HCT116 (cell line): ENCODE data around the gene ADPGK. TPM values are rescaled to one million over a fixed set of nuclear protein-coding genes. Genes with fewer than 3 reads are reported as not detected.

ENCODE experiments used
- ATAC-seq: fragments of 200-7000 bp; cut with Tn5 transposase; 2 replicates; pipeline ENCODE4 v1.9.1; 2020; ENCODE audit warnings: mild to moderate bottlenecking, moderate library complexity
- BruUV-seq: library from RNA; stranded (reverse); fragments of 400-500 nt; replicated peaks from 2 replicates; lab custom pipeline; 2021; lab: Mats Ljungman, UMichigan
- CTCF ChIA-PET: fragments of 300-600 bp; sonication (Branson Sonifier 250); formaldehyde crosslinking; loops from one replicate; lab custom pipeline; 2021; ENCODE audit warnings: antibody characterized with exemption; lab: Charles Lee
- POLR2A ChIA-PET: fragments of 300-600, 350-600 bp; sonication (Branson Sonifier 250); formaldehyde crosslinking; loops from one replicate; lab custom pipeline; 2021; ENCODE audit warnings: antibody characterized with exemption; lab: Charles Lee
- RAD21 ChIA-PET, 2 experiments: fragments of 300-600 bp; sonication (Branson Sonifier 250); formaldehyde crosslinking; loops; one replicate each; lab custom pipeline; 2023; ENCODE audit warnings: low total read pairs in 2 of 2; ENCODE audit not compliant: uncharacterized antibody in 2 of 2, unreplicated experiment in 2 of 2, low non-redundant PET in 1 of 2; lab: Charles Lee
- DNase-seq: peaks from one replicate; pipeline ENCODE4 v3.0.0-alpha.2; 2010; ENCODE audit warnings: low read depth, low spot score
- H2AFZ ChIP-seq: fragments of 200-600 bp; shearing (Covaris generic), sonication (generic); 2 replicates; pipeline ENCODE4 v1.6.1; 2017; ENCODE audit warnings: low read depth, mixed run types, mixed read lengths, antibody characterized with exemption, low read length; ENCODE audit not compliant: poor library complexity, severe bottlenecking
- H3K27ac ChIP-seq: 2 replicates; pipeline ENCODE4 v1.5.1; 2012; ENCODE audit warnings: low read depth, low read length
- H3K27me3 ChIP-seq: fragments of 200-600 bp; sonication (generic); 2 replicates; pipeline ENCODE4 v1.6.1; 2016; ENCODE audit warnings: mixed run types, low read length, mixed read lengths; ENCODE audit not compliant: insufficient read depth
- H3K36me3 ChIP-seq, 2 experiments: fragments of 200-500 bp in 1 of 2; fragments of 200-600 bp in 1 of 2; sonication (Bioruptor generic) in 1 of 2; sonication (generic) in 1 of 2; 2 replicates each; pipeline versions ENCODE4 v1.5.1 to v1.6.1; 2014 to 2016; ENCODE audit warnings: low read length in 2 of 2, inconsistent platforms in 1 of 2, mixed read lengths in 1 of 2, mixed run types in 1 of 2; ENCODE audit not compliant: insufficient read depth in 2 of 2, control insufficient read depth in 1 of 2
- H3K4me1 ChIP-seq, 2 experiments: fragments of 200-600 bp in 1 of 2; sonication (generic) in 1 of 2; 2 replicates each; pipeline versions ENCODE4 v1.5.1 to v1.6.1; 2012 to 2017; ENCODE audit warnings: low read length in 2 of 2, inconsistent platforms in 1 of 2, mild to moderate bottlenecking in 1 of 2, mixed read lengths in 1 of 2, mixed run types in 1 of 2, moderate library complexity in 1 of 2; ENCODE audit not compliant: insufficient read depth in 2 of 2, control insufficient read depth in 1 of 2
- H3K4me2 ChIP-seq: fragments of 200-600 bp; sonication (generic); 2 replicates; pipeline ENCODE4 v1.6.1; 2017; ENCODE audit warnings: mixed run types, low read length, mixed read lengths
- H3K4me3 ChIP-seq, 2 experiments: fragments of 200-600 bp in 1 of 2; sonication (generic) in 1 of 2; replicated peaks in 1 of 2; 2 replicates each; pipeline ENCODE4 v1.5.1; 2011 to 2016; ENCODE audit warnings: low read length in 2 of 2, control low read depth in 1 of 2, low read depth in 1 of 2, mild to moderate bottlenecking in 1 of 2, mixed read lengths in 1 of 2, mixed run types in 1 of 2
- H3K79me2 ChIP-seq: fragments of 200-600 bp; sonication (generic); 2 replicates; pipeline ENCODE4 v1.6.1; 2017; ENCODE audit warnings: mild to moderate bottlenecking, mixed run types, low read length, moderate library complexity, mixed read lengths; ENCODE audit not compliant: insufficient read depth
- H3K9ac ChIP-seq: fragments of 200-600 bp; sonication (generic); 2 replicates; pipeline ENCODE4 v1.6.1; 2016; ENCODE audit warnings: low read length, mixed read lengths
- H3K9me2 ChIP-seq: fragments of 200-600 bp; sonication (generic), shearing (Covaris generic); 2 replicates; pipeline ENCODE4 v1.6.1; 2017; ENCODE audit warnings: mixed run types, mild to moderate bottlenecking, moderate library complexity; ENCODE audit not compliant: insufficient read depth
- H3K9me3 ChIP-seq, 2 experiments: fragments of 200-500 bp in 1 of 2; fragments of 200-600 bp in 1 of 2; sonication (Bioruptor generic) in 1 of 2; sonication (generic) in 1 of 2; 2 replicates each; pipeline ENCODE4 v1.6.1; 2014 to 2017; ENCODE audit warnings: low read length in 2 of 2, mixed read lengths in 2 of 2, inconsistent platforms in 1 of 2, low read depth in 1 of 2, mild to moderate bottlenecking in 1 of 2, mixed run types in 1 of 2, moderate library complexity in 1 of 2; ENCODE audit not compliant: control insufficient read depth in 1 of 2, insufficient read depth in 1 of 2
- H4K20me1 ChIP-seq: fragments of 200-600 bp; sonication (generic), shearing (Covaris generic); 2 replicates; pipeline ENCODE4 v1.6.1; 2017; ENCODE audit warnings: mixed run types, mild to moderate bottlenecking, moderate library complexity; ENCODE audit not compliant: insufficient read depth
- CBX3 ChIP-seq: IDR thresholded peaks from 2 replicates; pipeline ENCODE4 v1.6.1; 2012; ENCODE audit warnings: low read depth
- EGR1 ChIP-seq: IDR thresholded peaks from 2 replicates; pipeline ENCODE4 v1.6.1; 2012; ENCODE audit warnings: low read depth
- EZH2phosphoT487 ChIP-seq: fragments of 200-600 bp; IDR thresholded peaks from 2 replicates; pipeline ENCODE4 v1.6.1; 2018; ENCODE audit warnings: antibody characterized with exemption, borderline replicate concordance
- FOSL1 ChIP-seq: IDR thresholded peaks from 2 replicates; pipeline ENCODE4 v1.6.1; 2012; ENCODE audit warnings: low read depth
- POLR2A ChIP-seq: IDR thresholded peaks from 2 replicates; pipeline ENCODE4 v1.7.0; 2011; ENCODE audit warnings: borderline replicate concordance; ENCODE audit not compliant: insufficient read depth, insufficient read length; ENCODE audit errors: extremely low read depth
- POLR2AphosphoS5 ChIP-seq: IDR thresholded peaks from 2 replicates; pipeline ENCODE4 v1.6.1; 2011; ENCODE audit warnings: mild to moderate bottlenecking, low read depth, low read length, moderate library complexity
- SIN3A ChIP-seq: IDR thresholded peaks from 2 replicates; pipeline ENCODE4 v1.6.1; 2012; ENCODE audit warnings: low read depth
- TCF7L2 ChIP-seq: IDR thresholded peaks from 2 replicates; pipeline ENCODE4 v1.7.0; 2011; ENCODE audit warnings: borderline replicate concordance, inconsistent platforms; ENCODE audit not compliant: insufficient read depth, insufficient read length; ENCODE audit errors: extremely low read depth
- YY1 ChIP-seq: IDR thresholded peaks from 2 replicates; pipeline ENCODE4 v1.6.1; 2011; ENCODE audit warnings: low read length, low read depth, moderate library complexity, mild to moderate bottlenecking; ENCODE audit not compliant: insufficient replicate concordance; ENCODE audit errors: extremely low read depth
- ZFX ChIP-seq: fragments of 450-650 bp; IDR thresholded peaks from 2 replicates; pipeline ENCODE4 v1.6.1; 2017
- intact Hi-C: fragments of 100-400 bp; cut with micrococcal nuclease; formaldehyde crosslinking; loops from 2 replicates; pipeline ENCODE4 v1.10.0; 2022
- total RNA-seq: library from RNA; stranded (reverse); gene quantifications from one replicate; pipeline ENCODE4 v1.2.1, GENCODE V29; 2021; ENCODE audit not compliant: unreplicated experiment
- TF ChIP-seq, protein P1 (sequence below), 3 experiments: fragments of 200-600 bp in 1 of 3; sonication (generic) in 1 of 3; IDR thresholded peaks in 2 of 3; conservative IDR thresholded peaks in 1 of 3; 2 replicates each; pipeline ENCODE4 v1.5.1; 2012 to 2017; ENCODE audit warnings: low read depth in 2 of 3, low read length in 2 of 3, antibody characterized with exemption in 1 of 3, borderline replicate concordance in 1 of 3, control low read depth in 1 of 3, mild to moderate bottlenecking in 1 of 3, mixed read lengths in 1 of 3, mixed run types in 1 of 3, moderate library complexity in 1 of 3; ENCODE audit not compliant: insufficient read depth in 1 of 3
- TF ChIP-seq, protein P2 (sequence below): IDR thresholded peaks from 2 replicates; pipeline ENCODE4 v1.6.1; 2012
- TF ChIP-seq, protein P3 (sequence below): IDR thresholded peaks from 2 replicates; pipeline ENCODE4 v1.6.1; 2012; ENCODE audit warnings: low read depth

ADPGK gene
- total RNA-seq, 1 experiment from 2014 or later, result 41.5 TPM

DNA sequence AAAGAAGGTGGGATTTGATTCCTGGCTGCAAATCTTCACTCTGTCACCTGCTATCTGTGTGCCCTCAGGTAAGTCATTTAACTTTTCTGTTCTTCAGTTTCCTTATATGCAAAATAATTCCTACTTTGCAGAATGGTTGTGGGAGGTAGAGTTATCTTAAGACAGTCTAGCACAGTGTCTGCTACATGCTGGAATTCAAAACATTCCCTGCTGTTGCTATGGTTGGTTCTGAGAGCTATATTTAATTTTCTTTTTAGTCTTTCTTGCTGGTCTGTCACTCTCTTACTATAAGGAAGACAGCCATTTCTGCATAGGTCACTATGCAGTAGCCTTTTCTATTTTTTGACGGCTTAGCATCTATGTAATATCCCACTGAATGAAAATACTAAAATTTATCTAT, 4.0 kb upstream of the ADPGK start:
- Histone ChIP-seq H3K4me2 (no peak overlapping the region), H3K9me3 (no peaks in the 10 kb centered on the region), H3K9ac (no peak overlapping the region), H3K27ac (no peak overlapping the region), H3K27me3 (no peaks in the 10 kb centered on the region), H3K9me2 (no peaks in the 10 kb centered on the region), H3K36me3 (no peaks in the 10 kb centered on the region), H3K4me1 (peaks cover 0 to 12% of the 10 kb centered on the region in 2 experiments; a peak in 3 of 4 replicates), H3K79me2 (peaks cover 10% of the 10 kb centered on the region)
- POLR2A ChIA-PET, result no interaction called here
- intact Hi-C loops, result no loop called here
- no peak for DNase-seq
- CTCF ChIA-PET, result no interaction called here
- TF ChIP-seq YY1 (no peak), CBX3 (no peak), FOSL1 (no peak), EZH2phosphoT487 (no peak), POLR2A (no peak), POLR2AphosphoS5 (no peak), ZFX (no peak), SIN3A (no peak), TCF7L2 (no peak), EGR1 (no peak)
- TF ChIP-seq, protein P1, sequence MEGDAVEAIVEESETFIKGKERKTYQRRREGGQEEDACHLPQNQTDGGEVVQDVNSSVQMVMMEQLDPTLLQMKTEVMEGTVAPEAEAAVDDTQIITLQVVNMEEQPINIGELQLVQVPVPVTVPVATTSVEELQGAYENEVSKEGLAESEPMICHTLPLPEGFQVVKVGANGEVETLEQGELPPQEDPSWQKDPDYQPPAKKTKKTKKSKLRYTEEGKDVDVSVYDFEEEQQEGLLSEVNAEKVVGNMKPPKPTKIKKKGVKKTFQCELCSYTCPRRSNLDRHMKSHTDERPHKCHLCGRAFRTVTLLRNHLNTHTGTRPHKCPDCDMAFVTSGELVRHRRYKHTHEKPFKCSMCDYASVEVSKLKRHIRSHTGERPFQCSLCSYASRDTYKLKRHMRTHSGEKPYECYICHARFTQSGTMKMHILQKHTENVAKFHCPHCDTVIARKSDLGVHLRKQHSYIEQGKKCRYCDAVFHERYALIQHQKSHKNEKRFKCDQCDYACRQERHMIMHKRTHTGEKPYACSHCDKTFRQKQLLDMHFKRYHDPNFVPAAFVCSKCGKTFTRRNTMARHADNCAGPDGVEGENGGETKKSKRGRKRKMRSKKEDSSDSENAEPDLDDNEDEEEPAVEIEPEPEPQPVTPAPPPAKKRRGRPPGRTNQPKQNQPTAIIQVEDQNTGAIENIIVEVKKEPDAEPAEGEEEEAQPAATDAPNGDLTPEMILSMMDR (IDR thresholded peaks at IDR 0.05 in 2 of 3, conservative IDR thresholded peaks at IDR 0.05 in 1 of 3; ENCODE audit: borderline replicate concordance in 1 of 3, insufficient read depth in 1 of 3, low read depth in 2 of 3, low read length in 2 of 3), result no peak
- TF ChIP-seq, protein P2, sequence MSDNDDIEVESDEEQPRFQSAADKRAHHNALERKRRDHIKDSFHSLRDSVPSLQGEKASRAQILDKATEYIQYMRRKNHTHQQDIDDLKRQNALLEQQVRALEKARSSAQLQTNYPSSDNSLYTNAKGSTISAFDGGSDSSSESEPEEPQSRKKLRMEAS, result no peak
- TF ChIP-seq, protein P3, sequence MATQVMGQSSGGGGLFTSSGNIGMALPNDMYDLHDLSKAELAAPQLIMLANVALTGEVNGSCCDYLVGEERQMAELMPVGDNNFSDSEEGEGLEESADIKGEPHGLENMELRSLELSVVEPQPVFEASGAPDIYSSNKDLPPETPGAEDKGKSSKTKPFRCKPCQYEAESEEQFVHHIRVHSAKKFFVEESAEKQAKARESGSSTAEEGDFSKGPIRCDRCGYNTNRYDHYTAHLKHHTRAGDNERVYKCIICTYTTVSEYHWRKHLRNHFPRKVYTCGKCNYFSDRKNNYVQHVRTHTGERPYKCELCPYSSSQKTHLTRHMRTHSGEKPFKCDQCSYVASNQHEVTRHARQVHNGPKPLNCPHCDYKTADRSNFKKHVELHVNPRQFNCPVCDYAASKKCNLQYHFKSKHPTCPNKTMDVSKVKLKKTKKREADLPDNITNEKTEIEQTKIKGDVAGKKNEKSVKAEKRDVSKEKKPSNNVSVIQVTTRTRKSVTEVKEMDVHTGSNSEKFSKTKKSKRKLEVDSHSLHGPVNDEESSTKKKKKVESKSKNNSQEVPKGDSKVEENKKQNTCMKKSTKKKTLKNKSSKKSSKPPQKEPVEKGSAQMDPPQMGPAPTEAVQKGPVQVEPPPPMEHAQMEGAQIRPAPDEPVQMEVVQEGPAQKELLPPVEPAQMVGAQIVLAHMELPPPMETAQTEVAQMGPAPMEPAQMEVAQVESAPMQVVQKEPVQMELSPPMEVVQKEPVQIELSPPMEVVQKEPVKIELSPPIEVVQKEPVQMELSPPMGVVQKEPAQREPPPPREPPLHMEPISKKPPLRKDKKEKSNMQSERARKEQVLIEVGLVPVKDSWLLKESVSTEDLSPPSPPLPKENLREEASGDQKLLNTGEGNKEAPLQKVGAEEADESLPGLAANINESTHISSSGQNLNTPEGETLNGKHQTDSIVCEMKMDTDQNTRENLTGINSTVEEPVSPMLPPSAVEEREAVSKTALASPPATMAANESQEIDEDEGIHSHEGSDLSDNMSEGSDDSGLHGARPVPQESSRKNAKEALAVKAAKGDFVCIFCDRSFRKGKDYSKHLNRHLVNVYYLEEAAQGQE, result no peak
- TF ChIP-seq, all 23 proteins: peak for 0
- Histone ChIP-seq H4K20me1 (no peaks in the 10 kb centered on the region), H2AFZ (no peak overlapping the region), H3K4me3 (no peak overlapping the region)
- no peak for ATAC-seq
- RAD21 ChIA-PET, result no interaction called here
- no TSS peak for BruUV-seq
